GM18502 (cell line): ENCODE results near the gene NGFR.

Source experiments
- ATAC-seq: cut with Tn5 transposase; IDR thresholded peaks from one replicate; pipeline ENCODE4 v1.9.1; 2021; ENCODE audit warnings: mild to moderate bottlenecking; ENCODE audit not compliant: unreplicated experiment, poor library complexity

NGFR gene, protein sequence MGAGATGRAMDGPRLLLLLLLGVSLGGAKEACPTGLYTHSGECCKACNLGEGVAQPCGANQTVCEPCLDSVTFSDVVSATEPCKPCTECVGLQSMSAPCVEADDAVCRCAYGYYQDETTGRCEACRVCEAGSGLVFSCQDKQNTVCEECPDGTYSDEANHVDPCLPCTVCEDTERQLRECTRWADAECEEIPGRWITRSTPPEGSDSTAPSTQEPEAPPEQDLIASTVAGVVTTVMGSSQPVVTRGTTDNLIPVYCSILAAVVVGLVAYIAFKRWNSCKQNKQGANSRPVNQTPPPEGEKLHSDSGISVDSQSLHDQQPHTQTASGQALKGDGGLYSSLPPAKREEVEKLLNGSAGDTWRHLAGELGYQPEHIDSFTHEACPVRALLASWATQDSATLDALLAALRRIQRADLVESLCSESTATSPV

DNA sequence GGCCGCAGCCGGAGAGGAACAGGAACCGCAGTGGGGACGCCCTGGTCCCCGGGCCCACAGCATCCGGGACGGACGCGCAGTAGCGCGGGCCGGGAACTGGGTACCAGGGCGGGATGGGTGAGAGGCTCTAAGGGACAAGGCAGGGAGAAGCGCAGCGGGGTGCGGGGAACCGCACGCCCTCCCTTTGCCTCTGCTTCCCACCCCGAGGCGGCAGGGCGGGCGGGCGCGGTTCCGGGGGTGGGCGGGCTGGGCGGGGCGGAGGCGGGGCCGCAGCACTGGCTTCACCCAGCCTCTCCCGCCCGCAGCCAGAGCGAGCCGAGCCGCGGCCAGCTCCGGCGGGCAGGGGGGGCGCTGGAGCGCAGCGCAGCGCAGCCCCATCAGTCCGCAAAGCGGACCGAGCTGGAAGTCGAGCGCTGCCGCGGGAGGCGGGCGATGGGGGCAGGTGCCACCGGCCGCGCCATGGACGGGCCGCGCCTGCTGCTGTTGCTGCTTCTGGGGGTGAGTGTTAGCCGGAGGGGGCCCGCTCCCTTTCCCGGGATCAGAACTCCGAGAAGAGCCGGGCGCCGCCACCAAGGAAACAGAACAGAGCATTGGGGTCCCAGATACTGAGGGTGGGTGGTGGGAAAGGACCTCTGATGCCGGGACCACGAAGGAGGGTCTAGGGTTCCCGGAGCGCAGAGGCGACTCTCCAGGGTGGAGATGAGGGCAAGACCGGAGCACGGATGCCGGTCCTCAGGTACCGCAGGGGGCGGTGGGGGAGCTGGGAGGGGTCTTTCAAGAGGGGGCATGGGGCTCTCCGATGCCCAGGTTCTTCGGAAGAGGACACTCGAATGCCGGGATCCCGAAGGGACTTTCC lies at the start of gene NGFR:
Gene NGFR (plus strand): TSS at position 308 of the 856 bp plus-strand sequence. CDS start 125 bp downstream, at position 433.
- ATAC-seq, result peak; percentile 54

DNA sequence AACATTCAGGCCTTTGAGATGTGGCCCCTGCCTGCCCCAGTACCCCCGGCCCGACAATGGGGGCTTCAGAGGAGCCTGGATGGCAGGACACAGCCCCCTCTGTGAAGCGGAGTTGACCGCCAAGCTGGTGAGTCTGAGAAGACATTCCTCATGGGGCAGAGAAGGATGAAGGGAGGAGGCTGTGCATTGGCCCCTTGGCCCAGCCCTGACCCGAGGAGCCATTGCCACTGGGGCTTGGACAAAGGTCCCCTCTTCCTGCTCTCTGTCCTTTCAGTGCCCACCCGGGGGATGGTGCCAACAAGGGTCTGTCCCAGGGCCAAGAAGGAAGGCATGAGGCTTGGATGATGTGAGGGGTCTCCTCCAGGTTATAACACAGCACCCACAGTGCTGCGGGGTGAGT lies 49.5 kb upstream of the NGFR start:
- no peak for ATAC-seq

DNA sequence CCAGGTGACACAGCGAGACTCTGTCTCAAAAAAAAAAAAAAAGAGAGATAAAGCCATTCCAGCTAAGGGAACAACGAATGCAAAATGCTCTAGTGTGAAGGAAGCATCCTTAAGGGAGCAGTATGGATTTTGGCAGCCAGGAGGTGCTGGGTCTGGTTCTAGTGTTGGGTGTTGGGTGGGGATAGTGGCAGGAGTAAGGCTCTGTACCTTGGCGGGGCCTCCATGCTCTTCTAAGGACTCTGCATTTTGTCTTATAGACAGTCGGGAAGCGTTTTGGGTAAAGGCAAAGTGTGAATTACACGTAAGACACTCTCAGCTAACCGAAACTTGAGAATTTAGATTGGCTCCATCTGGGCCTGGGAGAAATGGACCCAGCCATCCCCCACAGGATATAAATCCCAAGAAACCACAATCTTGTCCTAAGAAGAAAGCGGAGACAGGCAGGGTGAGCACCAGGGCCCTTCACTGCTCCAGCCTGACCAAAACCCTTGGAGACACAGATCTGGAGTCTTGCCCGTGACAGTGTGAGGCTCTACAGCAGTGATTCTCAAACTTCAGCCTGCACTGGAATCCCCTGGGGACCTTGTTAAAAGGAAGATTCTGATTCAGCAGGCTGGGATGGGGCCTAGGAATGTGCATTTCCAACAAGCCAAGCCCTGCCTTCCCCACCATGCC lies 47.3 kb upstream of the NGFR start:
- no peak for ATAC-seq

DNA sequence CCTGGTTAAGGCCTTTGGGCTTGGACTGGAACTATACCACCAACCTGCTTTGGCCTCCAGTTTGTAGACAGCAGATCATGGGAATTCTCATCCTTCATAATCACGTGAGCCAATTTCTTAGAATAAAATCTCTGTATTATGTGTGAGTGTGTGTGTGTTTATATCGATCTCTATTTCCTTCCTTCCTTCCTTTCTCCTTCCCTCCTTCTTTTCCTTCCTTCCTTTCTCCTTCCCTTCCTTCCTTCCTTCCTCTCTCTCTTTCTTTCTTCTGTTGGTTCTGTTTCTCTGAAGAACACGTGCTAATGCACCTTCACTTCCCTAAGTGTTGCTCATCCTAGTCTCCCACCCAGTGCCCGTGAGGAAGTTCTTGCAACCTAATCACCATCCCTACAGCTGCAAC lies 44.9 kb upstream of the NGFR start:
- no peak for ATAC-seq

DNA sequence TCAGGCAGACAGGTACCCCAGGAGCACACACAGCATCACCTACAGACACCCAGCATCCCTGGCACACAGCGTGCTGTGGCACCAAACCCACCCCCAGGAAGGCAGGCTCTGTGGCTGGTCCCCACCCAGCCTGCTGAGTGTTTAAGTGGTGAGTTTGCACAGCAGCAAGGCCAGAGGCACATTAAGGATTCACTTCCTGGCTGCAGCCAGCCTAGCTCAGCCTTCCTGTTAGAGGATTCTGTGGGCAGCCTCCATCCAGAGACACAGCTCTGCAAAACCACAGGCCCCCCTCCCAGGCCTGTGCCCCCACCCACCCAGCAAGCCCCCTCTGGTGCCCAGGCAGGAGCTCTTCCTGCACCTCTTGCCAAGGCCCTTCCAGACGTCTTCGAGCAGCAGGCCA lies 44.4 kb upstream of the NGFR start:
- ATAC-seq, result no peak

DNA sequence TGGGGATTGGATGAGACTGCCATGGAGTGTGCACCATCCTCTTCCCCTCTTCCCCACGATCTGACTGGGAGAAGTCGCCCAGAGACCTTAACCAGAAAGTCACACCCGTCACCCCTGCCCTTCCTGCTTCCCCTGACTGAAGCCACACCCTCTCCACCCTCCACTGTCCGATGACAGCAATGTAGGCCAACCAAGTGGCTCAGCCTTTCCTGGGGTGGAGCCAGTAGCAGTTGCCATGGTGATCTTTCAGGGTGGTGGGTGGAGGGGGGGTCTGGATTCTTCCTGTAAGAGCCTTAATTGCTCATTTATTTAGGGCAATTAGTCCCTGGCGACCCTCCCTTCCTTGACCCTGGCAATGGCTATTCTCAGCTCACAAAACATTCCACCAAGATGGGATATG lies 42.9 kb upstream of the NGFR start:
- no peak for ATAC-seq

DNA sequence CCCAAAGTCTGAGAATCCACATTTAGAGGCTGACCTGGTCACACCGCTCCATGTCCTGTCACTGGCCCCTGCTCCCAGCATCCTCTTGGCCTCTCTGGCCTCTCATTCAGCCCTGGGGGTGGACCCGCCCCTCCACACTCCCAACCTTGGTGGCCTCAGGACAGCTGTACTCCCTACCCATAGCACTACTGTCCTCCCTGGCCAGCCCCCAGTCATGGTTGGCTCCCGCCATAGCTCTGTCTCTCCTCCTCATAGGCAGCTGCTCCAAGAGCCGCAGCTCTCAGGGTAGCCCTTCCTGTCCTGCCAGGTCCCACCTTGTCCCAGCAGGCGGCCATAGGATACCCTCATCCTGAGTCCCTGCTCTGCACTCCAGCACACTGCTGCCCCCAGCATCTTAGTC lies 42.4 kb upstream of the NGFR start:
- ATAC-seq, result no peak

DNA sequence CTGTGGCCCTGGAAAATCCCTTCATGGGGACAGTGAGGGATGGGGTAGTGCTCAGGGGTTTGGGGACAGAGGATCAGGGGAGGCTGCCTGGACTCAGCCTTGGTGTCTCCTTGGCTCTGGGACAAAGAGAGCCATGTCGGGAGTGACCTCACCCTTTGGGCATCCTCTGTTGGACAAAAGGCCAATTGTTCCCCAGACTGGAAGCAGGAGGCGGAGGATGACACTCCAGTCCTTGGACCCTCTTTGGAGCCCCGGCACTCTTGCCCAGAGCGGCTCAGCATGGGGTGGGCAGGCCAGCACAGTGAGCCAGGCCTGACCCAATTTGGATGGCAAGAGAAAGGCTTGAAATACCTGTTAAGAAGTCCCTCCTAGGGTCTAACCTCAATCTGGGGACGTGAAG lies 41.0 kb upstream of the NGFR start:
- ATAC-seq, result no peak

DNA sequence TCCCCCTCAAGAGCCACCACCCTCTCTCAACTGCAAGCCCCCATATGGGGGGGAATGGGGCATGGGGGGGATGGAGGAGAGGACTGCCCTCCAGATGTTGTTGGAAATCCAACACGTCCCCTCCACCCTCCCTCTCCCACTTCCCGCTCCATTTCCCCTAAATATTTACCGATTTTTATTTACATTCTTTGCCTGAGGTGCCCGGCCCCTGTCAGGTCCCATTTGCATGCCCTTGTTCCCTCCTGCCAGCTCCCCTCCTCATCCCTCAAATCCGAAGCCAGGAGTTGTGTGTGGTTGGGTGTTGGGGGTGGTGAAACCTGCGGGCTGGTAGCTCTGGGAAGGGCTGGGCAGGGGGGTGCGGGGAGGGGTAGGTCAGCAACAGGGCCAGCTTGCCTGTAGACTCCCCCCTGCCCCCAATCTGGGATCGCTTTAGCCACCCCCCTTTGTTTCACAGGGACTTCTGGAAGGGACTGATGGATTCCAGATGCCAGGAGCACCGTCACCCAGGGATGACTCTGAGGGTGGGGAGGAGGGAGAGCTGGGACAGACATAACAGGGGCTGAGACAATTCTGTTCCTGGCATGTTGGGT lies 39.7 kb upstream of the NGFR start:
- no peak for ATAC-seq

DNA sequence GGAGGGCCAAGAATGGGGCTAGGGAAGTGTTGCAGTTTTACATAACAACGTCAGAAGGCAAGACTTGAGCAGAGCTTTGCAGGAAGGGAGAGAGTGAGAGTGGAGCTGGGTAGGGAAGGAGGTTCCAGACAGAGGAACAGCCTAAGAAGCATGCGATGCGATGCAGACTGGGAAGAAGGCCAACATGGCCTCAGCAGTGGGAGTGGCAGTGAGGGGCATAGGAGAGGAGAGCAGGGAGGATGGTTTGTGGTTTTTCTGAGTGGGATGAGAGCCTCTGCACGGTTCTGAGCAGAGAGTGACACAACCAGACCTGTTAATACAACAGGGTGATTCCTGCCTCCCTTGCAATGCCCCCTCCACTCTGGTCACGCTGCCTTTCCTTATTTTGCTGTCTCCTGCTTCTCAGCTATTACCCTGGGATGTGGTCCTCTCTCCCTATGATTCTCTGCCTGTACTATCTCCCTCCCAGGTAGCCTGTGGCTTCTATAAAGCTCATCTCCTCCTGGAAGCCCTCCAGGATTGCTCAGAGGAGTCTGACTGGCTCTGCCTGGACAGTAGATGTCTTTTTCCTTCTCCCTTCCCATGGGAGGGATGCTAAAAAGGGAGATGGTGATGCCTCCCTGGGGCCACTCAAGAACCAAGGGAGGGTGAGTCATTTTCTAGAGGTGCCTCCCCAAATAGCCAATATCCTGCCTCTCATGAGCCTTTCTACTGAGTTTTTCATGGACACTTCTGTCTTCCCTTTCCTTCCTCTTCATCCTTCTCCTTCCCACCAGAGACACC lies 38.7 kb upstream of the NGFR start:
- no peak for ATAC-seq

DNA sequence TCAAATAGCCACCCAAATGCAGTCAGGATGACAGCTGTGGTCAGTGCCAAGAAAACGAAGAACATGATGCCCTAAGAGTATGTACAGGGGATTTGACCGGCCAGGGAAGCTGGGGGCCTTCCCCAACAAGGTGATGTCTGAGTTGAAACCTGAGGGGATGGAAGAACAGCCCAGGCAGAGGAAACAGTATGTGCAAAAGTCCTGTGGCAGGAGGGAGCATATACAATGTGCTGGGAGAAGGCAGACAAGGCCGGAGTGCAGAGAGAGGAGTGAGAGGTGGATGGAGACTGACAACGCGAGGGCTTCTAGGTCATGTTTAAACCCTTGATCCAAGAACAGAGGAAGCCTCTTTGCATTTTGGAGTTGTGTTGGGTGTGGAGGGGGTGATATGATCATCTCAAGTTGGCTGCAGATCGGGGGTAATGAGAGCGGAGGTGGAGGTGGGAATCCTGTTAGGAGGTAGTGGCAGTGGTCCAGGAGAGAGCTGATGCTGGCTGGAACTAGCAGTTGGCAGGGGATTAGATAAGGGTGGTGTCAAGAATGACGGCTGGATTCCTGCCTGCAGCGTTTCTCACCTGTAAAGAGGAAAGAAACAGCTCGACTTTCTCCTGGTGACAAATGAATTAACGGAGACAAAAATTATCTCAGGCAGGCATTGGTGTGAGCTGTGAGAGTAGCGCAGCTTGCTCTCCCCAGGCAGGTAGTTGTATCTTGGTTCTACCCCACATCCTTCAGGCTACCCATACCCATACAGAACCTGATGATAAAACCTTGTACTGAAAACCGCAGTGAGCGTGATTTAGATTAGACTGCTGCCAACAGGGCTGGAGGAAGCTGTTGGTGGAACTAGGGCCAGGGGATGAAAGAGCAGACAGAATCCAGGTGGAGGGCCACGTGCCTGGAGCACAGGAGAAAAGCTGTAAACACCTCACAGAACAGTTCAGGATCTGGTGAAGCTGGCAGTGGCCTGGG lies 37.2 kb upstream of the NGFR start:
- ATAC-seq, result no peak

DNA sequence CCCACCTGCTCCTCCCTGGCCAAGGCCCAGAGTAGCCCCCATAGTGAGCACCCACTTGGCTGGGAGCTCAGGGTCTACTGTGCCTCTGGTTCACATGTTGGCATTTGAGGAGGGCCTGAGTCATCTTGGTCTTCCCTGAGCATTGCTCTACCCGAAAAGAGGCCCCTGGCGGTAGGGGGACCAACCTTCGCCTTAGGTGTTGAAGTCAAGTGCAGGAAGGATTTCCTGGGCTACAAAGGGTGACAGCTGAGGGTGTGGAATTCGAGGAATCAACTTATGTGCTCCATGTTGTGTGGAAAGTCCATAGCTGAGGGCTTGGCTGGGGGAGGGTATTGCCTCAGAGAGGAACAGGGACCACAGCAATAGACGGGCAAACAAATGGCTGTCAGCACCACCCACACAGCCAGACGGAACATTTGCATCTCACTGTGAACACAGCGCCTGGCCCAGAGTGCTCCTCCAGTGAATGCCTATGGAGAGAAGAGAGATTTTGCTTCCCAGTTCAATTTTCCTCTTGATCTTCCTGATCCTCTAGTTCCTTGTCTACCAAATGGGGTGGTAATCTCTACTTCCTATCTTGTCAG lies 35.6 kb upstream of the NGFR start:
- no peak for ATAC-seq

DNA sequence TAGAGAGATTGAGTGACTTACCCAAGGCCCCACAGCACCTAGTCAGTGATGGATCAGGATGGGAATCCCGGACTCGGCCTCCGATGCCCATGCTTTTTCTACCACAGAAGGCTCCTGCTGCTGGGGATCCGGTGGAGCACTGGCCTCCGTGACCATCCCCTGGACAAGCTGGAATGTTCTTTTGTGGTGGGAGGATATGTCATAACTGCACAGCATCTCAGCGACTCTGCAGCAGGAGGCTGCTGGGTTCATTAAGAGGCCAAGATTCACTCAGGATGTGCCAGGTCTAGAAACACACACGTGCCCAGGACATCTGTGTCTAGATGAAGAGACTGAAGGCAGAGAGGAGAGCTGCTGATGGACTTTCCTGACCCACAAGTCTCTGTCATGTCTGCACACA lies 34.7 kb upstream of the NGFR start:
- ATAC-seq, result no peak

DNA sequence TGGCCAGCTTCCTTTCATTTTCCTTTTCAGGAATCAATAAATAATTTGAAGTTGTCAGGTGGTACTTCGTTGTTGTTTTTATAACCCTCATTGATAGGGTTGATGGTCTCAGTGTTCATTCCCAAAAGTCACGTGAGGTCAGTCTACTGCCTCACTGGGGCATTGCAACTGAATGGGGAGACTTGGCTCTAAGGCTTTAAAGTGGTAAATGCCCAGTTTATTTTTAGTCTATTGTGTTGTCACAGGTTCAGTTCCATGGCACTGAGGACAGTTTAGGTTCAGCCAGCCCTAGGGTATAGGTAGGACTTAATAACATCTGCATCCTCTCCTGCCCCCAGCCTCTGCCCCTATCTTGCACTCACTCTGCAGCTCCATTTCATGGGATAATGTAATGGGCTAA lies 33.5 kb upstream of the NGFR start:
- no peak for ATAC-seq

DNA sequence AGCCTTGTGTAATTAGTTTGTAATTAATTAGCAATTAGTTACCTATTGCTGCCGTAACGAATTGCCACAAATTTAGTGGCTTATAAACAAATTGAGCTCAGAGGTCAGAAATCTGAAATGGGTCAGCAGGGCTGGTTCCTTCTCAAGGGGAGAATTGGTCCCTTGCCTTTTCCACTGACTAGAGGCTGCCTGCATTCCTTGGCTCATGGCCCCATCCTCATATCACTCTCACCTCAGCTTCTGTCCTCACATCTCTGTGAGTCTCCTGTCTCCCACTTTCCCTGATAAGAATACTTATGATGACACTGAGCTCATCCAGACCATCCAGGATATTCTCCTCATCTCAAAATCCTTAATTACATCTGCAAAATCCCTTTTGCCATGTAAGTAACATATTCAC lies 31.0 kb upstream of the NGFR start:
- no peak for ATAC-seq

DNA sequence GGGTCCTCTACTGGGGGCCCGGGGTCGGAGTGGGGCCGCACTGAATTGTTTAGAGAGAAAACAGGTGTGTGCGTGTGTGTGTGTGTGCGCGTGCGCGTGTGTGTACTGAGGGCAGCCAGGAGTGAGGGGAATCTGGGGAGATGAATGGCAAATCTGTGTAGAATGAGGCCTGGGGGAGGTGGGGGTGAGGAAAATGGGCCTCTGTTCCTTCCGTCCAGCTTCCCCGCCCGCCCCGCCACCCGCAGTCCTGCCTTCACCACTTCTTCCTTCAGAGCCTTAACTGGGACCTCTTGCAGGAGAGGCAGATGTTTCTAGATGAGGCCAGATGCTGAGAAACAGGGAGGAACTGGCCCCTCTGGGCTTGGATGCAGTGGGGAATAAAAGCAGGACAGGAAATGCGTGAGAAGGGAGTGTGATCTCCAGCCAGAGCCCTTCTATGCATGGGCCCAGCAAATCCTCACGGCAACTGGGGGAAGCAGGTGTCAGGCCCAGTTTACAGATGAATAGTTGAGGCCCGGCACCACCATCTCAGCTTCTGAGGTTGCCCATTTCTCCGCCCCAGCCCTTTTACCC lies 29.7 kb upstream of the NGFR start:
- no peak for ATAC-seq

DNA sequence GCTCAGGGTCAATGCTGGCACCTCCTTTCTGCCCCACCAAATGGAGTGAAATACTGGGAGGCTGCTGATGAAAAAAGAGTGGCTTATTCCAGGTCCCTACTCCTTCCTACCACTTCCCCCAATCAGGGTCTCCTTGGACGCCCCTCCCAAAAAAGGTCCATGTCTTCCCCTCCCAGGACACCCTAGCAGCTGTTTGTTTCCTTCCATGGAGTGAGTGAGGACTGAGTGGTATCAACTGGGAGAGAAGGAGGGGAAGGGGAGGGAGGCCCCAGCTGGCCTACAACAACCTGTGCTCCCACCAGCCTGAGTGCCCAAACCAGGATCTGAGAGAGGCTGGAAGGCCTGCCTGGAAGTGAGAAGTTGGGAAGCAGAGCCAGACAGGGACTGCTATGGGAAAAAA lies 28.7 kb upstream of the NGFR start:
- ATAC-seq, result no peak

DNA sequence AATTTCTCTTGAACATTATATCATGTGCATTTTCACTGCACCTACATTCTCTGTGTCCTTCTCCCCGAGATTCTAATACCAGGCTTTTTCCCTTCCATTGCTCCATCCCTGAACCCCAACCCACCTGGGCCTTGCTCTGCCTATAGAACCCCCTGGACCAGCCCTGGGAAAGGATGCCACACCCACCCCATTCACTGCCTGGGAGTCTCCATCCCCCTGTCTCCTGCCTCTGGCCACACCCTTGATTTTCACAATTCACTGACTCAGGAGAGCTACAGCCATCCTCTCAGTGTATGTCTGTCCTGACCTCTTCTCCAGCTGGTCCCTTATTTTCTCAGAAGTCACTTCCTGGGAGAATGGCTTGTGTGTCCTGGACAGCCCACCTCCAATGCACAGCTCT lies 27.9 kb upstream of the NGFR start:
- ATAC-seq, result no peak
